ENCODE results near the gene SEMA3B.

DNA sequence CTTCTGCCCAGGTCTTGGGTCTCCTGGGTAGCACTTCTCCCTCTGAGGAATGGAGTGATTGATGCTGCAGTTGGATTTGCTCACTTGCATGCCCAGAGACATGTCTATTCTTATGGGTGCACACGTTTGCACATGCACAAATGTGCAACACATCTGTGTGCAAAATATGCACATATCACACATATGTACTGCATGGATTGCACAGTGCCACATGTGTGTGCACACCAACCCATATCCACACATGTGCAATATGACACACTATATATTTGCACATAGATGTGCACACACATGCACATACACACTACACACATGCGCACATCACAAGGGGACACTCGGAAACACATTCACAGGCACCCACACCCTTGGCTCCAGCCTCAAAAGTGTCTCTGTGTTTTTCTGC lies 671 bp upstream of the SEMA3B start:
- TF ChIP-seq POLR2AphosphoS5 (IDR thresholded peaks at IDR 0.05; ENCODE audit: low read depth, low read length): no peak
- TF ChIP-seq POLR2A (IDR thresholded peaks at IDR 0.05; ENCODE audit: low read depth, low read length): no peak
- TF ChIP-seq TAF1 (IDR thresholded peaks at IDR 0.05; ENCODE audit: borderline replicate concordance, low read depth, low read length): no peak

Data from GM12892 (cell line).